GM19463 (cell line): ENCODE data around the gene NEIL1.

Experiments
- ATAC-seq: cut with Tn5 transposase; IDR thresholded peaks from one replicate; pipeline ENCODE4 v1.9.1; 2021; ENCODE audit warnings: mild to moderate bottlenecking, moderate library complexity; ENCODE audit not compliant: unreplicated experiment

NEIL1 gene

GRCh38 chr15:75355369-75355768 lies 8.5 kb downstream of the NEIL1 start:
- ATAC-seq: no peak

- ATAC-seq: no peak
Observed at GRCh38 chr15:75356006-75356405, 9.2 kb downstream of the NEIL1 start.

- no peak for ATAC-seq
Observed at GRCh38 chr15:75356517-75356916, 9.7 kb downstream of the NEIL1 start.

GRCh38 chr15:75357976-75358673 lies 11.3 kb downstream of the NEIL1 start:
- ATAC-seq: no peak

- ATAC-seq: no peak
Observed at GRCh38 chr15:75358771-75359536, 12.1 kb downstream of the NEIL1 start.

GRCh38 chr15:75359537-75360250 lies 12.9 kb downstream of the NEIL1 start:
- ATAC-seq: no peak

GRCh38 chr15:75360391-75360790 lies 13.6 kb downstream of the NEIL1 start:
- no peak for ATAC-seq

GRCh38 chr15:75360856-75361255 lies 14.0 kb downstream of the NEIL1 start:
- no peak for ATAC-seq

- ATAC-seq: no peak
Observed at GRCh38 chr15:75361361-75361988, 14.6 kb downstream of the NEIL1 start.

GRCh38 chr15:75361989-75362641 lies 15.3 kb downstream of the NEIL1 start:
- ATAC-seq: no peak

- no peak for ATAC-seq
Observed at GRCh38 chr15:75362642-75363249, 15.9 kb downstream of the NEIL1 start.

- ATAC-seq: no peak
Observed at GRCh38 chr15:75363786-75364185, 16.9 kb downstream of the NEIL1 start.

- no peak for ATAC-seq
Observed at GRCh38 chr15:75364881-75365280, 18.0 kb downstream of the NEIL1 start.

GRCh38 chr15:75366163-75366562 lies 19.3 kb downstream of the NEIL1 start:
- ATAC-seq: no peak

- no peak for ATAC-seq
Observed at GRCh38 chr15:75367006-75367405, 20.2 kb downstream of the NEIL1 start.

- no peak for ATAC-seq
Observed at GRCh38 chr15:75367406-75367912, 20.6 kb downstream of the NEIL1 start.

GRCh38 chr15:75367913-75368688 lies 21.3 kb downstream of the NEIL1 start, which contains the start of gene MAN2C1:
TSS of gene MAN2C1 (minus strand) at chr15:75368607. CDS start at chr15:75368583, 24 bp downstream.
- peak; percentile 88 for ATAC-seq

- ATAC-seq: no peak
Observed at GRCh38 chr15:75368689-75369239, 21.9 kb downstream of the NEIL1 start.
